ENCODE data around the gene JDP2.

JDP2 gene

DNA sequence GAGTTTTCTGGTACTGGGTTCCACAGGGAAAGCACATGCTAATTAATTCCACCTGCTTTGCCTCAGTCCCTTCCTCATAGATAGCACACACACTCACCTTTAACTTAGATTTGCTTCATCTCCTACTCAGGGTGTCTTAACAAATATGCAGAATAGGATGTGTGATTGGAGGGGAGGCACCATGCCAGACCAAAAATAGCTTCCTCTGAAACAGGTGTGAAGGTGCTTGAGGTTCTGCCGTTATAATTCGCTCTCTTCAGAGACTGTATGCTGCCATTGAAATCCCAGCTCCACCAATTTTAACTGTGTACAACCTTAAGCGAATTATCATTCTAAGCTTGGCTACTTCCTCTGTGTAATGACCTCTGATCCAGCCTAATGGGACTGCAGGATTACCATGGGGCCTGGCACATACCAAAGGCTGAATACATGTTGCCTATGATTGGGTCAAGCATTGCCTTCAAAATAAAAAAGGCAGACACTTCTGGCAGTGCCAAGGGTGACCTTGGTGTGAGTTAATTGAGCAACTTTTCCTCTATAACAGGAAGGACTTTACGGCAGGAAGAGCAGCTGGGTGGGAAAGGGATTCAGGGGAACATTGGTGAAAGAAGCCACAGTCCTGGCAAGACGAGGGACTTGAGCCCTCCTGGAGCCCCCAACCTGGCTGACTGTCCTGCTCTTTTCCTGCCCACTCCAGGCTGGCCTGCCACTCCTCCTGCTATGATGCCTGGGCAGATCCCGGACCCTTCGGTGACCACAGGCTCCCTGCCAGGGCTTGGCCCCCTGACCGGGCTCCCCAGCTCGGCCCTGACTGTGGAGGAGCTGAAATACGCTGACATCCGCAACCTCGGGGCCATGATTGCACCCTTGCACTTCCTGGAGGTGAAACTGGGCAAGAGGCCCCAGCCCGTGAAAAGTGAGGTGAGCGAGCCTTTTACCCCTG is 9.7 kb downstream of the JDP2 start:
- no peak for DNase-seq (ENCODE audit: low read depth in 2 of 2)

DNA sequence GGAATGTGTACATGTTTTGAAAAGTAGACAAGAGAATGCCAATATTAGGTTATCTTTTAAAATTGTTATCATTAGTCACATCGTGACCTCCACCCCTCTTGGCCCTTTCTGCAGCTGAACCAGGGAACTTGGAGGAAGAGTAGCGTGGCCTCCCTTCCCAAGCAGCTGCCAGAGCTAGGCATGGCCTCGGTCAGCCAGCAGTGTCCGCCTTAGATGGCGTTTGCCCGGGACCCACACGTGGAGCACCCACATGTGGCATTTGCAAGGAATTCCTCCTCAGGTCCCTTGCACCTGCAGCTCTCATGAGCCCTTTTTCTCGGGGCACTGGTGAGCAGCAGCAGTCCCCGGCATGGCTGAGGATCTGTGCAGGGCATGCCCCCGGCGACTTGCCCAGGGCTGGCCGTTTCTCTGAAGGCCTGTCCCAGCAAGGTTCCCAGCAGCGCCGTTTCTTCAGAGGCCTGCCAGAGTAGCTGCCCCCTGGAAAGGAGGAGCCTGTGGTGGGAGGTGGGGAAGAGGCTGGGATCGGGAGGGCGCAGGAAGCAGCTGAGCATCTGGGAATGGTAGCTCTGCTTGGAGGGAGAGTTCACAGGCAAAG is 10.8 kb downstream of the JDP2 start:
- DNase-seq (ENCODE audit: low read depth in 2 of 2), result no peak

DNA sequence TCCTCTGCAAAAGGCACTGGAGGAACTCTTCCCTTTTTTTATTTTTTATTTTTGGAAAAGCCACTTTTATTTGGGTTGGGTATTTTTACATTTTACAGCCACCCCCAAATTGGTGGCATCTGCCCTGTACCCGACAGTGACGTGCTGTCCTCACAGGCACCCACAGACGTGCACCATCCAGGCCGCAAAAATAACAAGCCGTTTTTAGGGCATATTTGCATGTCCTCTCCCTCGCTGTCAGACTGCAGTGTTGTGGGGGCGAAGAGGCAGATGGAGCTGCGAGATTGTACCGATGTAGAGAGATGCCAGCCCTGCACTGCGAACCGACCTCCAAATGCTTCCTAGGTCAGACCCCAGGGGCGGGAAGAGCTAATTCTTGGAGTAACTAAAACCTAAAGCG is 12.2 kb downstream of the JDP2 start:
- DNase-seq (ENCODE audit: low read depth in 2 of 2), result no peak

DNA sequence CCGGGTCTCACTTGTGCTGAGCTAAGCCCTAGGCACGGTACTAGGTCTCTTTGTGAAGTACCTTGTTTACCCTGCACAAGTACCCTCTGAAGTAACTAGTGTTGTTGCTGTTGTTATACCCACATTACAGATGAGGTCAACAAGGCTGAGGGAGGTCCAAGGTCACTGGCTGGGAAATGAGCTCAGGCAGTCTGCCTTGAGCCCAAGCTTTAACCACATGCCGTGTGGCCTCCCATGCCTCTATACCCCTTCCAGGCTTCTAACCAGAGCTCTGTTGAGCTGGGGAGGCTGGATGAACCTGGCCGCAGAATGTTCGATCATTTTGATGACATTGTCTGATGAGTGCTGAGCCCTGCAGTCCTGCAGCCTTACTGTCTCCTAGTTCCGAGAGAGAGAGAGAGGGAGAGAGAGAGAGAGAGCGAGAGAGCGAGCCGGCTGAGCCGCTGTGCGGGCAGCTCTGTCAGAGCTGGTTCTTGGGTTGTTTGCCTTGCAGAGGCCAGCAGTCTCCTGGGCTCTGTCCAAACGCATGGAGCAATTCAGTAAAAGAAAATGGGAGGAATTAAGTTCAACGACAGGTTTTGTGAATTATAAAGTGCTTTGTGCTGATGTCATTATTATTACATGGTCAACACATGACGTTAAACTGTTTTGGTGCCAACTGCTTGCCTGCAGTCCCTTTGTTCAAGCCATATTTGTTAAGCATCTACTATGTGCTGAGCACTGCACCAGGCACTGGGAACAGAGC is 13.1 kb downstream of the JDP2 start:
- DNase-seq (ENCODE audit: low read depth in 2 of 2), result no peak

DNA sequence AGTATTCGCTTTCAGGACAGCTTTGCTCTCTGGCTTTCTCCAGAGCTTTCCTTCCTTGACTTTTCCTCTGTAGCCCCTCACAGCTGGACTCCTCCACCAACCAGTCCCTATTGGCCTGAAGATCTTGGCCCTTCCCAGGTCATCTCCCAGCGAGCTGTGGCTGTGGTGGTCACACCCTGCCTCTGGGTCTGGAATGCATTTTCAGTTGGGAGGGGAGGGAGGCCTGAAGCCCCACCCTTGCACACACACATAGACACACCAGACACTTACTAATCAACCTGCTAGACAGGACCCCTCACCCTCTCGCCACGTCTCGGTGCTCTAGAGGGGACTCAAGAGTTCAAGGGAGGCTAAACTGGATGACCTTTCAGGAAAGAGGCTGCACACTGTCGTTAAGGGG is 13.9 kb downstream of the JDP2 start:
- DNase-seq (ENCODE audit: low read depth in 2 of 2), result no peak

DNA sequence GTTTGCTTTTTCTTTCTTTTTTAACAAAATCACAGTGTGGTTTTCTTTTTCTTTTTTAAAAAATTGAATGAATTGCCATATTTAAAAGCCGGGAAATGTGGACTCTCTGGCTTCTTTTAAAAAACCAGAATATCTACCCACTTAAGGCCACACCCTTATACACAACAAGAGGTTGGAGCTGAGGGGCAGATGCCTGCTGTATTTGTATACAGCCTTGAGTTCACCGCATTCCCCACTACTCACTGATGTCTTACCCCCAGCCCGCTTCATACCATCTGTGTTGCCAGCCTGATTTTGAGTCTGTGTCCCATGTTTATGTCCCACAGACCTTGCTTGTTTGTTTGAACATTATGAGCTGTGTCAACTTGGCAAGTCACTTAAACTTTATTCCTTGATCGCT is 14.3 kb downstream of the JDP2 start:
- no peak for DNase-seq (ENCODE audit: low read depth in 2 of 2)

DNA sequence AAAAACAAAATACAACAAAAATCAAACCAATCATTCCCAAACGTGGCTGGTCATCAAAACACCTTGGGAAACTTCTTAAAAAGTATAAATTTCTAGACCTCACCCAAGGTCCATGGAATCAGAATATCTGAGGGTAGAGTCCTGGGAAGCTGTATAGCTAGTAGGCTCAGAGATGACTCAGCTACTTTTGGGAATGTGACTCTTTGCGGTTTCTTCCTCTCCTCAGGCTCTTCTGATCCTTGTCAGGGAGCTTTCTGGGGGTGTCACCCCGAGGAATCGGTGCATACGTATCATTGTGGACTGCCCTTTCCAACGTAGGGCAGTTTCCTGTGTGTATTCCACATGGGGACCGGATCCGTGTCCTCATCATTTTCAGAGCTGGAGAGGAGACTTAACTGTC is 14.8 kb downstream of the JDP2 start:
- DNase-seq (ENCODE audit: low read depth in 2 of 2), result no peak

DNA sequence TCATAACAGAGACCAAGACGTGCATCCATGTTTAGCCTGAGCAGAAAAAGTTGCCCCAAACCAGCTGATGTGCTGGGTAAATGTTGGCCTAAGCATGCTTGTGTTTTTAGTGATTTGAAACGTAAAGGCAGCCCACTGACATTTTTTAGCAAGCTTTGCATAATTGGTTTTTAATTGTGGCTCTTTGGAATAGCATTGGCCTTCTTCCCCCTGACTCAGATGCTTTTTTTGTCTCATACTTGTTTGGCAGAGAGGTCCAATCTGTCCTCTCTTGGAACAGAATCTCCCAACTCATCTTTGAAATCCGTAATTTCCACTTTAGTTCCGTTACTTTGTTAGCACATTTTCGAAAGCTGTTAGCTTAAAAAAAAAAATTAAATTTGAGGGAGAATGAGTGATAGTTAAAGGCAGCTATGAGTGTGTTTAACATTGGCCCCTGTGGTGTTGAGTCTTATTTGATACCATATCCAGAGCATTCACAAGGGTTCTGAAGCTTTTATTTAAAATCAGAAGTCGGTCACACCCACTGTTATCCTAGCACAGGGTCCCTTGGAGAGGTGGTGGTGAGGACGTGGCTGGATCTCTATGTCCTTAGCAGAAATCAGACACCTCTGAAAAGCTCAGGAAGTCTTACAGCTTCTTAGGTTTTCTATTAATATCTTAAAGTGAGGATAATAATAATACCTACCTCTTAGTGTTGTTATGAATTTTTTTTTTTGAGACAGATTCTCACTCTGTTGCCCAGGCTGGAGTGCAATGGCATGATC is 15.6 kb downstream of the JDP2 start:
- no peak for DNase-seq (ENCODE audit: low read depth in 2 of 2)

DNA sequence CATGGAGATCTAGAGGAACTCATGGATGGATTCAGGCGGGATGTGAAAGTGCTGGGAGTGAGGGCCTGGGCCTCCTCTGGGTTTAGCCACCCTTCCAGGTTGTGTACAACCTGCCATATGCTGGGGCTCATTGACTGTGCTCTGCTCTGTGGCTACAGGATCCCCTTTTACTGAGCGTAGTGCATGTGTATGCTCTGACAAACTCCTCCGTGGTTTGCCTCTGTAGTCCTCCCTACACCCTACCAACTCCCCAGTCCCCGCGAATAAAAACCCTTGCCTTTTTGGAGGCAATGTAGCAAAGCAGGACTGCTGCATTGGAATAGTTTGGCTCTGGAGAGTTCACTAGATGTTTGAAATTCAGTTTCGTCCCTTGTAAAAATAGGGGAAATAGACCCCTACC is 17.4 kb downstream of the JDP2 start:
- no peak for DNase-seq (ENCODE audit: low read depth in 2 of 2)

DNA sequence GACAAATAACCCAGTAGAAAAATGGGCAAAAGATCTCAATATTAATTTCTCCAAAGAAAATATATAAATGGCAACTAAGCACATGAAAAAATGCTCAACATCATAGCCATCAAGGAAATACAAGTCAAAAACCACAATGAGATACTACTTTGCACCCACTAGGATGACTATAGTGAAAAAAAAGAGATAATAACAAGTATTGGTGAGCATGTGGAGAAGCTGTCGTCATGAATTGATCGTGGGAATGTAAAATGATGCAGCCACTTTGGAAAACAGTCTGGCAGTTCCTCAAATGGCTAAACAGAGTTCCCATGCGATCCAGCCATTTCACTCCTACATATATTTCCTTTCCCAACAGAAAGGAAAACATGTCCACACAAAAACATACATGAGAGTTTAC is 18.1 kb downstream of the JDP2 start:
- DNase-seq (ENCODE audit: low read depth in 2 of 2), result no peak

DNA sequence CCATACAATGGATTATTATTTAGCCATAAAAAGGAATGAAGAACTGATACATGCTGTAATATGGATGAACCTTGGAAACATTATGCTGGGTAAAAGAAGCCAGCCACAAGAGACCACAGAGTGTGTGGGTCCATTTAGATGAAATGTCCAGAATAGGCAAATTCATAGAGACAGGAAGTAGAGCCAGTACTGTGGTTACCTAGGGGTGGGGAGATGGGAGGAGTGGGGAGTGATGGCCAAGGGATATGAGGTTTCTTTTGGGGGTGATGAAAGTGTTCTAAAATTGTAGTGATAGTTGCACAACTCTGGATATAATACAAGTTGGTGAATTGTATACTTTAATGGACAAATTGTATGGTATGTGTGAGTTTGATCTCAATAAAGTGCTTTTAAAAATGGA is 18.6 kb downstream of the JDP2 start:
- no peak for DNase-seq (ENCODE audit: low read depth in 2 of 2)

DNA sequence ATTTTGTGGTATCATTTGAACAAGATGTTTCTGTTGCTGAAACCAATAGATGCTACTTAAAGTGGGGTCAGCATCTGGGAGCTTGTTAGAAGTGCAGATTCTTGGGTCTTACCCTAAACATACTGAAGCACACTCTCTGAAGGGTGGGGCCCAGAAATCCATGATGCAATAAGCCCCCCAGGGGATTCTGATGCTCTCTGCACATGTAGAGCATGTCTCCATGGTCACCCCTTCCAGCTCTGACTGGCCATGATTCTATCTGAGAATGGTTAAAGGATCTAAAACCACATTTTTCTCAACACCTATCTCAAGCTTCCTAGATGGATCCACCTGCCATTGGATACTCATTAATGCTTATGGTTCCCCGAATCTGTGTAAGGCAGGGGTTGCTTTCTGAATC is 20.4 kb downstream of the JDP2 start:
- DNase-seq (ENCODE audit: low read depth in 2 of 2), result no peak

DNA sequence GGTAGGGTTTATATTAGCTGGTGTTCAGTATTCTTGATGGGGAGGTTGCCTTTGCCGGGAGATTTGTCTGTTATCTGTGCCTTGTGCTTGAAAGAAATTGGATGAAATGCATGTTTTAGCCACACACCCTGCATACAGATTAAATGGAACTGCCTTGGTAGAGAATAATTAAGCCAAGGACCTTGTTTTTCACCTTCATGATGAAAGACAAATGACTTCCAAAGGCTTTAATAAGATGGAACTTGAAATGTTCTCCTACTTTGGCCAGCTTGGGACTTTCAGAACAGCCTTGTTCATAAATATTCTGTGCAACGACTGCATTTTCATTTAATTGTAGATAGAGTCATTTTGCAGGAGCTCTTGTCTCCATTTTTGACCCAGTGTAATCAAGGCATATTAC is 21.2 kb downstream of the JDP2 start:
- no peak for DNase-seq (ENCODE audit: low read depth in 2 of 2)

DNA sequence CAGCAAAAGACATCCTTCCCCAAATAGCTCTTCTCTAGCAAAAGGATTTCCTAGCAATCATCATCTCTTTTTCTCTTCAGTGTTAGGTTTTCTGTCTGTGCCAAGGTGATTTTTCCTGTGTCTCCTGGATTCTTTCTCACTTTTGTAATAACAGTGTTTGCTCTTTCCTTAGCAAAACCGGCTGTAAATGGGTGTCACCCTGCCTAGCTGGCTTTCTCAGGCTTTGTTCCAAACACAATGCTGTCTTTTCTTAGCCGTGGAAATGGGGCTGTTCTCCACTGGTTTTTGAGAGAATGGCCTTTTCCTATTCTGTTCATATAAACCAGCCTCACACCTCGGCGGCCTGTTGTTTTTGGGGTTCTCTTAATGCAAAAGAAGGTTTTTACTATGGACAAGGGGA is 21.9 kb downstream of the JDP2 start:
- no peak for DNase-seq (ENCODE audit: low read depth in 2 of 2)

DNA sequence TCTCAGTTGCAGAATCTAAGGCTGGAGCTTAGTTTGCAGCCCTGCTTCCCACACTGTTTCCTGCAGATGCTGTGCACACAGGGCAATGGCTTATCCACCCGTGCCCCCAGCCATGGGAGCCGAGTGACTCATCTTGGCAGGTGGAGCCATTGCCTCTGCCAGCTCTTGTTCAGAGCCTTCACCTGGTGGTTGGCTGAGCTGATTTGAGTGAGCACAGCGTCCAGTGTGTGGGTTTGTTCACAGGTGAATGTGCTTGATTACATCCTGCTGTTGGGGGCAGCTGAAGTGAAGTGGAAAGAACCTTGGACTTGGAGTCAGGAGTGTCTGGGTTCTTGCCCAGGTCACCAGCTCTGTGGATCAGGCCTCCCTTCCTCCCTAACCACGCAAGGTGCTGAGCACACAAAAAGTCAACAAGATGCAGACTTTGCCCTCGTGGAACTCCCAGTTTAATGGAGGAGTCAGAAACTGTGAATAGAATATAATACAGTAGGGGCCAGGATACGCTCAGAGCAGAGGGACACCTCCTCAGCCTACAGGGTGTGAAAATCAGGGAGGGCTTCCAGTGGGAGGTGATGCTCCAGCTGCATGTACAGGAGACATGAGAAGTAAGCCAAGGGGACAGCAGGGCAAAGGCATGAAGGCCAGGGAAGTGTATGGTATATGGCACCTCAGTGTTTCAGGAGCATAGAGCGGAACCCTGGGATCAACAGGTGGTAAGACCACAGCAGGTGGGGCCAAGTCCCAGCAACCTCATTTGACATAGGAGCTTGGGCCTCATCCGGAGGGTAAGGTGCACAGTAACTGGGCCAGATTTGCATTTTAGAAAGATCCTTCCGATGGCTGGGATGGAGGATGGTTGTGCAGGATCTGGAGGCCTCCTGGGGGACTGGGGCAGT is 22.8 kb downstream of the JDP2 start:
- no peak for DNase-seq (ENCODE audit: low read depth in 2 of 2)

DNA sequence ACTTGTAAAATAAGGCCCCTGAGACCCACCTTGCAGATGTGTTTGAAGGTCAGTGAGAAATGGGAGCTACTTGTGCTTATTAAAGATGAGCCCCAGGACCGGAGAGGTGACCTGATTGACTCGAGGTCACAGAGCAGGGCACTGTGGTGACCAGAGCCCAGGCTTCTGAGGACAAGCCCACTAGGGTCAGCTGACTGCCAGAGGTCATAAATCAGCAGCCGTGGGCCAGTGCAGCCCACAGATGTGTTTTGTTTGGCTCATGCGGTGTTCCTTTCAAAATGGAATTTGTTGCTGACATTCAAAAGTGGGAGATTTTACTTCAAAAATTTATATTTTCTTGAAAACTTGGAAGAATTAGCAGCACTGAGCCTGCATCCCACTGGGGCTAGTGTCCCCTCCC is 24.5 kb downstream of the JDP2 start:
- no peak for DNase-seq (ENCODE audit: low read depth in 2 of 2)

DNA sequence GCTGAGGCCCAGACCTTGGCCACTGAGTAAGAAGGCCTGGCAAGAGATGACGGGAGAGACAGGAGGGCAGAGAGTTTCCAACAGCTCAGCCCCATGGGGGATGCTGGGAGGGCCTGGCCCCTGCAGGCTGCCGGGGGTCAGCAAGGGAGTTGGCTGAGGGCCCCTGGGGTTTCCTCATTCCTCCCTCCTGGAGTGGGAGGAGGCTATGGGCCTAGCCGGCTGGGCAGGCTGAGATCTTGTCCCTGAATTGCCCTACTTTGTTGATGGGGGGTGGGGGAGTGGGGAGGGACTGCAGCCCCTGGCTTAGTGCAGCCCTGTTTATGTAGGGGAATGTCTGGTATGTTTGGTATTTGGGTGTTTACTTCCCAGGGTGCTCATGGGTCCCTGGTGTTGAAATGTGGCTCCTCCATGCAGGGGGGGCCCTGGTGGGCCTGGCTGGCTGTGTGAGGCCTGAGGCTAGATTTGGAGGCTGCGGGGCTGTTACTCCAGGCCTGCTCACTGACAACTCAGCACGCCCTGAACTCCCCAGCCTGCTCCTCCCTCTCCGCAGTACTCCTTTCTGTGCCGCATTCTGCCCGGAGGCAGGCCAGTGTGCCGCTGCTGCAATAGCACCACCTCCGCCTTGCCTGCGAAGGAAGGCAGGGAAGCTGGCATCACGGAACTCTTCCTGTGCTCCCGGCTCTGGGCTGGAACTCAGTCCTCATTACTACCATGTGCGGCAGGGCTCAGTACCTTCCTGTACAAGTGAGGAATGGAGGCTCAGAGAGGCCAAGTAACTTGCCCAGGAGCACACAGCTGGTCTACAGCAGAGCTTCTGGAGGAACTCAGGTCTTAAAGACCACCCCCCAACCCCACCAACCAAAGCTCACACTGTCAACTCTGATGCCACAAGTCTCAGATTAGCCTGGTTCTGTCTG is 25.3 kb downstream of the JDP2 start:
- DNase-seq (ENCODE audit: low read depth in 2 of 2), result no peak

DNA sequence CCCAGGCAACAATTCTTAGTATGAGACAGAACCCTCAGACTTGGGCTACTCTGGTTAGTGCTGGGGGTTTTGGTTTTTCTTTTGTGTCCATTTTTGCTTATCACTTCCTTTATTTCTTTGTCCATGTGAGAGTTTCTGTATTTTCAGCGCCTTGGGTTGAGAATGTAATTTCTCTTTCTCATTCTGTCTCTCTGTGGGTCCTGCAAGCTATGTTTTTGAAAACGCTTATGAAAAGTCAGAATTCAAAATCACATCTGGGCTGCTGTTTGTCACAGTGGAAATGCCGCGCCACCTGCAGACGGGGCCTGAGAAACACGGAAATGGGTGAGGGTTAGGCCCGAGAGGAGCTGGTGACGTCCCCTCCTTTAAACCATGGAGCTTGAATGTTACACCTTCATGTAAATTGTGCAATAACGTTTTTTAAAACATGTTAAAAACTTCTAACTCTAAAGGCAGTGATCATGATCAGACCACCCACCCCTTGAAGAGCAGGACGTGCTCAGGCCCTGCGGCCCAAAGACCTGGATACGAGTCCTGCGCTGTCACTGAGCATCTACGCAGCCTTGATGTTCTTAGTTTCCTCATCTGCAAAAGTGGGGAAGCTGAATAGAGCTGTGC is 26.1 kb downstream of the JDP2 start:
- DNase-seq (ENCODE audit: low read depth in 2 of 2), result no peak

DNA sequence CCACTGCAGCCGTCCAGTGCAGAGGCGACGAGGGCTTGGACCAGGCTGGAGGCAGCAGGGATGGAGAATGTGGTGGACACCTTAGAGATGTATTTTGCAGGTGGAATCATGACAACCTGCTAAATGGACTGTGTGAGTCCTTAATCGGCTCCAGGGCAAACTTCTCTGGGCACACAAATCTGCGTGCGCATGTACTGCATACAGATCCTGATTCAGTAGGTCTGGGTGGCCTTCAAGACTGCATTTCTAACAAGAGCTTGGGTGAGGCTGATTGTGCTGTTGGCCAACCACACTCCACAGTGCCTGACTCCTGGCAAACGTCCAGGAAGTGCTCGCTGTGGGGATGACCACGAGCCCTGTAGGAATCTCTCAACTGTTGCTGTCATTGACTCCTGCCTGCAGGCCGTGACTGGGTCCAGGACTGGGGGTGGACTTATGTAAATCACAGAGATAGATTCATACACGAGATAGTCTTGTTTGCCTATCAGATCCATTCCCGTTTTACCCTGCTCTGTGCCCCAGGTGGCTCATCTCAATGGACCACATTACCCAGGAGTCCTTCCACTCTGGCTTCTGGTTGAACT is 27.2 kb downstream of the JDP2 start:
- no peak for DNase-seq (ENCODE audit: low read depth in 2 of 2)
